Right renal cortex interstitium (tissue), 3 donors: ENCODE results near the gene CAV2. TPM values are rescaled to one million over a fixed set of nuclear protein-coding genes. Genes with fewer than 3 reads are reported as not detected.

Experiments
- DNase-seq, 3 donors: peaks; one replicate each; pipeline ENCODE4 v3.0.0-alpha.2; 2013; ENCODE audit warnings: low read depth in 3 of 3, low spot score in 2 of 3
- polyA plus RNA-seq, 3 donors: library from polyadenylated mRNA; unstranded; fragments of 120-200 nt; gene quantifications; one replicate each; pipeline ENCODE4 v1.2.1, GENCODE V29; 2013; ENCODE audit not compliant: insufficient read length in 3 of 3

Gene CAV2
- polyA plus RNA-seq, 3 donors, result 23.3 to 31.7 (median 28.3) TPM

DNA sequence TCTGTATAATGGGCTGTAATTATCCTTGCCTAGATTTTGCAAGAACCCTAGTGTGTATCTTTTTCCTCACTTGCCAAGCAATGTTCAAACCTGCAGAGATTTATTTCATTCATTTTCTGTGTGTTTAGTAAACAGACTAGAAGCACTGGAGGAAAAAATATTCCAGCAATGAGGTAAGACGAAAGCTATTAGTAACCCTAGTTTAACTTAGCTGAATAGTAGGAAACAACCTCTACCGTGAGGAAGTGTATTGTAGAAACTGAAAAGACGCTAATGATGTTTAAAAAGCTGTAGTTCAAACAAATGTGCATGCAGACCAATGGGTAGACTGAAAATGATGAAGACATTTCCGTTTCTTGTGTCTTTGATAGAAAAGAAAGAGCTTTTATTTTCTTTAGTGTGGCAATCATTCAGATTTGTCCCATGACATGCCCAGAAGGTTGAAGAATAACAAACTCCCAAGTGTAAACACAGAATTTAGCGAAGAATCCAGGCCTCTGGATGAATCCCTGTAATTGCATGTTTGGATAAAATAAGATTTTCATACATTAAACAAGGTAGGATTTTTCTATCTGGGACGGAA, 46.0 kb downstream of the CAV2 start:
- DNase-seq, result no peak

DNA sequence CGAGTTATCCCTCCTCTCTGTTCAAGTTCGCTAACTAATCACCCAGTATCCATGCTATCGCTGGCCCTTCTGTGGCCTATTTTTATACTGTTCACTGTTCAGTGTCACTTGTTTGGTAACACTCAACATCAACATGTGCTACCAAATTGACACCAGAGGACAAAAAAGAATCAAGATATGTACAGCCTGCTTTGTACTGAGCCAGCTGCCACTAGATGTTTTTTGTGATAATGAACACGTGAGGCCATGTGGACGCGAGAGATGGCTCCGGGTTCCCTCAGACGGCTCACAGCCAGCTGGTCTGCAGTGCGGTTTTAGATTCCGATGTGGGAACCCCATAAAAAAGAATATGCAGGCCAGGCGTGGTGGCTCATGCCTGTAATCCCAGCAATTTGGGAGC, 46.5 kb downstream of the CAV2 start:
- no peak for DNase-seq

DNA sequence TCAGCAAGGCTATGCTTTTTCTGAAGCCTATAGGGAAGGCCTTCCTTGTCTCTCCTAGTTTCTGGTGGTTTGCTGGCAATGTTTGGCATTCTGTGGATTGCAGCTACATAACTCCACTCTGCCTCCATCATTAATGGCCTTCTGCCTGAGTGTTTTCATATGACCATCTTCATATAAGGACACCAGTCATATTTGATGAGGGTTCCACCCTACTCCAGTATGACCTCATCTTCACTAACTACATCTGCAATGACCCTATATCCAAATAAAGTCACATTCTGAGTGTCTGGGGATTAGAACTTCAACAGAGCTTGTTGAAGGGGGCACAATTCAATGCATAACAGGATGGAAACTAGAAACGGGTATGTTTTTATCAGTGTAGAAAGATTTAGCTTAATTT, 47.4 kb downstream of the CAV2 start:
- DNase-seq, result no peak

DNA sequence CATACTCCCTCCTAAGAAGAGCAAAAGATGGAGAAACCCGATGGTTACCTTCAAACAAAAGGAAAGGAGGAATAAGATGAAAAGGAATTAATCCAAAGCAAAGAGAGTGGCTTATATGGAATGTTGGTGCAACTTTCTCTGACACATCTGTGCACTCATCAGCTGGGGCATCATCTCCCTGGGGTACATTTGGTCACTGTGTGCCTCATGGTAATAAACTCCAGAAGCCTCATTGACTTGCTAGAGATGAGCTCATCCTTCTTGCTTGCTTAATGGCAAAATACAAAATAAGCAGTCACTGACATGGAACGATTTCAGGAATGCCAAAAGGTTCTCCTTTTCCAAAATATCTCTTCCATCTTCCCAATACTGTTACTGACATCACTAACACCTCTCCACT, 47.8 kb downstream of the CAV2 start:
- DNase-seq, result no peak

DNA sequence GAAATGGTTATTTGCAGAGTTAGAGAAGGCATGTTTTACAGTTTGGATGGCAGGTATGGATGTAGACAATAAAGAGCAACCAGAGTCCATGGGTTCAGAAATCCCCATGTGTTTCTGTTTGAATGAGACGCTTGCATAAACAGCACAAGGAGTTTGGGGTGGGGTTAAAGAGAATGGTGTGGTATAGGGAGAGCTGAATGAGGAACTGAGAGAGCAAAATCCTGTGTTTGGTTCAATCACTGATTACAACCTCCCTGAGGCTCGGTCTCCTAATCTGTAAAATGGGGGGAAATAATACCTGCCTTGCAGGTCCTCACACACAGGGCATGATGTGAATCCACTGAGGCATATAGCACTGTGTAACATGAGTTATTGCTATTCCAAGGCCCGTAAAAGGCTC, 49.0 kb downstream of the CAV2 start:
- no peak for DNase-seq

DNA sequence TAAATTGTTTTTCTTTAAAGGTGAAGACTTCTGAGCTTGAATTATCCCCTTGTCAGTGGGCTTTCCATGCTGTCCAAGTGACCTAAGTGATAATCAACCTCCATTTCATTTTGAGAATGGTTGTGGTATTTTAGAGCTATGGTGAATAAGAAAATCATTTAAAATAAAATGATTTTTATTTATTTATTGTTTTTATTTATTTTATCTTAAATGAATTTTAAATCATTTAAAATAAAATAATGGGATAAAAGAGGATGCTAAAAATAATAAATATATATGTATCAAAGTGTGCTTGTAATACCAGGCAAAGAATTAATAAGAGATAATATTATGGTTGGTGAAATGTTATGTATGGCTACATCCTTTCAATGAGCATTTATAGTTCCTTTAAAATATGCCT, 49.8 kb downstream of the CAV2 start:
- DNase-seq, result no peak

DNA sequence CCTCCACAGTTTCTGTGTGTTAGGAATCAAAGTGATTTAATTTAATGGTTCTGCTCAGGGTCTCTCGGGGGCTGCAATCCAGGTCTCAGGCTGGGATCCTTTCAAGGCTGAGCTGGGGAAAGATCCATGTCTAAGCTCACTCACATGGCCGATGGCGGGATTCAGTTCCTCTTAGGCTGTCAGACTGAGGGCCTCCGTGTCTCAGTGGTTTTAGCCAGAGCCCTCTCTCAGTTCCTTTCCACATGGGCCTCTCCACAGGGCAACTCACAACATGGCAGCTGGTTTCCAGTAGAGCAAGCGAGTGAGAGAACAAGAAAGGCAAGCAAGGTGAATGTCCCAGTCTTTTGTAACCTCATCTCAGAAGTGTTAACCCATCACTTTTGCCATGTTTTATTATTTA, 52.2 kb downstream of the CAV2 start:
- no peak for DNase-seq

DNA sequence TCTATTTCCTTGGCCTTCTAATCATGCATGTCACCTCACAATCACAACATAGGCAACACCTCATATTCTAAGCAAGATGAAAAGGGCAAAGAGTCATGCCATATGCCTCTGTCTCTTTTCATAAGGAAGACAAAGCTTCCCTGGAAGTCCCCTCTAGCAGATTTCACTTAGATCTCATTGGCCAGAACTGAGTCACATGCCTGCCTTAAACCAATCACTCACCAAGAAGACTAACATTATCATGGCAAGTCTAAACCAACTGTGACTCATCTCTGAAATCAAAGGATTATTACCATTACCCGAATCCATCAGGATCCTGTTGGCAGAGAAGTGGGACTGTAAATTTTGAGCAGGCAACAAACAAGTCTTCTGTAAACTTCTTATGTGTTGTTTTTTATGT, 53.1 kb downstream of the CAV2 start:
- DNase-seq, result no peak

DNA sequence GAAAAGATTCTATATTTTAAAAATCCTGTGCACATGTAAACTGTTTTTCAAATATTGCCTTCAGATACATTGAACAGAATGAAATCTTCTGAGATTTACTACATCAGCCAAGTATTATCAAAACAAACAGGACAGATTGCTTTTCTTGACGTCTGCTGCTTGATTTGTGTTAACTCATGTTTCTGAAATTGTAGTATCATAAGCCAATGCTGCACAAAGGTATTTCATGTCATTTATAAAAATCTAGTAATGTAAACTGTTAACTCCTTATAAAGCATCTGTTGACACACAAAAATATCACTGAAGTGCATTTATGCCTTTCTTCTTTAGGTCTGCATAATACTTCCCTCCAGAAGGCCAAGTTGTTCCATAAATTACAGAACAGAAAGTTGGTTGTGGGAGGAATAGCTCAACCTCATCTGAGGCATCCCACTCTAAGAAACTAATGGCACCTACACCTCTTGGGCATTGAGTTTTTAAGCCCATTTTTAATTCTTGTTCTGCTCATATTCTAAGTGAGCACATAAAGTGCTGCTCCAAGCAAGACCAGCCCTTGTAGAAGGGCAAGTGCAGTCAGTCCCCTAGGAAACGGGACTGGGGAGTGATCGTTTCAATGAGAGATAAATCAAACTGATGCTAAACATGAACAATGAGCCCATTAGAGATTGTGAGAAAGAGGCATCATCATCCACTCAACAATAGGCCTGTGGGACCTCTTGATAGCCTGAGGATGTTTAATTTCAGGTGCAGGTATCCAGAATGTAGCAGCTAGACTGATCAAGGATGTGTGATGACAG, 53.8 kb downstream of the CAV2 start:
- DNase-seq, result no peak

DNA sequence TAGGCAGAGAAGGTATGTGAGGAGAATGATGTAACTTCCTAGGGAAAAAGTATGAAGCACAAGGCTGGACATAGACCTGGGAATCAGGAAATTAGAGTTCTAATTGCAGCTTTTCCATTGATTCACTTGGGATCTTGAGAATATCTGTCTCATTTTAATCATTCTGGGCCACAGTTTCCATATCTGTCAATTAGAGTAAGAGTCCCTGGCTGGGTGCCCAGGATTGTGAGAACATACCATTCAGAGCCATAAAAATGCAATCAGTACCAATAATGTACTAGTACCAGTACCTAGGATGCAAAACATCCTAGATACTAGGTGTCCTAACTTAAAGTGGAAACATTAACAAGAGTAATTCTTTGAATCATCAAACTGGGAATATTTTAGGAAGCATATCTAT, 54.9 kb downstream of the CAV2 start:
- DNase-seq, result no peak

DNA sequence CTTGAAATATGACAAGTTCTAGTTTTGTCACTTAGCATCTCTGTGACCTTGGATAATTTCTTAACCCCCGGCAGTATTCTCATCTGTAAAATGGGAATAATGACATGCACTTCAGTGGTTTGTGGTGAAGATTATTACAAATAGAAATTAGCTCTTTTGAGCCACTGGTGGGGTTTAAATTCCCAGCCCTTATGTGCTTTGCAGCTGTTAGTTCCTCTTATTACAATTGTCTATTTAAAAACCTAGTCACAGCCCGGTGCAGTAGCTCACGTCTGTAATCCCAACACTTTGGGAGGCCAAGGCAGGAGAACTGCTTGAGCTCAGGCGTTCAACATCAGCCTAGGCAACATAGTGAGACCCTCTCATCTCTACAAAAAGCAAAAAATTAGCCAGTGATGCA, 55.4 kb downstream of the CAV2 start:
- no peak for DNase-seq

DNA sequence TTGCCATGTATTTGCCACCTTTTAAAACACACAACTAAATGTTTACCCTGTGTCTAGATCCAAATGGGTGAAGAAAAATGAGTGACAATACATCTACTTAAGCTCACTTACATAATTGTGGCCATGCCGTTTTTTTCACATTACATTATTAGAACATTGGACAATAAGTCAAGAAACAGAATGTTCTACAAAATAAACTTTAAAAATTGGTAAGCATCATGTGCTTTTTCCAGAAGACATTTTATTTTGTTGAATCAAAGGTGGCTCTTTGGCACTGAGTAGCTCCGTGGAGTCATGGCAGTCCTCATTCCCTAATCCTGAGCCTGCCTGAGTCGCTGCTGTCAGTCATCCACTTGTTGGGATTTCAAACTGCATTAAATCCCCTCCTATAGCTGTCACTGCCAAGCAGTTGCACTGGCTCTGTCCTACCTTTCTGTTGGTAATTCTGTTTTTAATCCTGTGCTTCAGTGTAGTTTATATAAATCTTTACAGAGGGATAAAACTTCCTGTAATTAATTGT, 57.6 kb downstream of the CAV2 start:
- no peak for DNase-seq

DNA sequence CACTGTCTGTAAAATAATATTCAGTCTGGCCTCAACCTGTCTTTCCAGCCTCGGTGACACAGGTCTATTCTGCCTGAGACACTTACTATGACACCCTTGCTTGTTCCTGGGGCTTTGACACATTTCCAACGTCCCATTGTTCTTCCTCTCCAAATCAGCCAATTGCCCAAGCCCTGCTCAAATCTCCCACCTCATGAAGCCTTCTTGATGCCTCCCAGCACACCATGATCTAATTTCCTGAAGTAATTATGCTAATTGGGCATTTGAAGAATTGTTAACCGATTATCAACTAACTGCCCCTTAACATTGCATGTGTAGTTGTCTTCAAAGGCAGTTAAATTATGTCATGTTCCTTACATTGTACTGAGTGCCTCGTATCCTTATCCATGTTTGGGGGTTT, 58.4 kb downstream of the CAV2 start:
- DNase-seq, result no peak

Other genes starting within 250 kb of the CAV2 start
- 10 to 100 TPM; 30.6 to 32.3 (median 32.1) TPM for gene CAV1, start 25.3 kb downstream of the CAV2 start, polyA plus RNA-seq
- gene MET, start 172.5 kb downstream of the CAV2 start, polyA plus RNA-seq, result 10 to 100 TPM; 47.8 to 48.3 (median 48.2) TPM